ENCODE results near the gene CUX1. TPM values are rescaled to one million over a fixed set of nuclear protein-coding genes. Genes with fewer than 3 reads are reported as not detected.
A peak's percentile ranks its signal among the peaks of the same experiment; 100 is the strongest.

CUX1 gene
- total and polyA plus RNA-seq, 10 of the 15 experiments (the other 5 are each of a cell fraction or from before 2014, with no cell fraction given): 6.1 to 48.6 (median 25.9) TPM

GRCh38 chr7:101814991-101815825 is 2.2 kb upstream of the CUX1 start (continued):
- TF ChIP-seq, protein P1, sequence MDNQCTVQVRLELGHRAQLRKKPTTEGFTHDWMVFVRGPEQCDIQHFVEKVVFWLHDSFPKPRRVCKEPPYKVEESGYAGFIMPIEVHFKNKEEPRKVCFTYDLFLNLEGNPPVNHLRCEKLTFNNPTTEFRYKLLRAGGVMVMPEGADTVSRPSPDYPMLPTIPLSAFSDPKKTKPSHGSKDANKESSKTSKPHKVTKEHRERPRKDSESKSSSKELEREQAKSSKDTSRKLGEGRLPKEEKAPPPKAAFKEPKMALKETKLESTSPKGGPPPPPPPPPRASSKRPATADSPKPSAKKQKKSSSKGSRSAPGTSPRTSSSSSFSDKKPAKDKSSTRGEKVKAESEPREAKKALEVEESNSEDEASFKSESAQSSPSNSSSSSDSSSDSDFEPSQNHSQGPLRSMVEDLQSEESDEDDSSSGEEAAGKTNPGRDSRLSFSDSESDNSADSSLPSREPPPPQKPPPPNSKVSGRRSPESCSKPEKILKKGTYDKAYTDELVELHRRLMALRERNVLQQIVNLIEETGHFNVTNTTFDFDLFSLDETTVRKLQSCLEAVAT (IDR thresholded peaks at IDR 0.05): no peak
- TF ChIP-seq IKZF2 (IDR thresholded peaks at IDR 0.05) (peak in 1 of 2 experiments; percentile 59; a peak in 3 of 4 replicates), STAT1 (conservative IDR thresholded peaks at IDR 0.05) (no peak), NKRF (conservative IDR thresholded peaks at IDR 0.05) (peak; percentile 41), BCL11A (IDR thresholded peaks at IDR 0.05; ENCODE audit: low read depth, low read length) (no peak), MEF2B (IDR thresholded peaks at IDR 0.05; ENCODE audit: partially characterized antibody, poor library complexity, severe bottlenecking) (no peak), WRNIP1 (IDR thresholded peaks at IDR 0.05; ENCODE audit: borderline replicate concordance, low read depth, low read length) (no peak), EGR1 (IDR thresholded peaks at IDR 0.05; ENCODE audit: borderline replicate concordance in 1 of 2, low read depth in 2 of 2, low read length in 2 of 2) (peak in 1 of 2 experiments; percentile 85; a peak in 1 of 3 replicates), HDAC6 (IDR thresholded peaks at IDR 0.05; ENCODE audit: unreplicated experiment) (peak; percentile 50), MYB (IDR thresholded peaks at IDR 0.05; ENCODE audit: borderline replicate concordance, low read depth, low read length) (no peak), BHLHE40 (IDR thresholded peaks at IDR 0.05; ENCODE audit: borderline replicate concordance in 1 of 2, low read depth in 2 of 2, low read length in 1 of 2) (peak in 1 of 2 experiments; percentile 42; a peak in 2 of 4 replicates), TCF7 (IDR thresholded peaks at IDR 0.05; ENCODE audit: borderline replicate concordance) (no peak), MTA3 (IDR thresholded peaks at IDR 0.05; ENCODE audit: borderline replicate concordance, low read length) (no peak)
- TF ChIP-seq, protein P2, sequence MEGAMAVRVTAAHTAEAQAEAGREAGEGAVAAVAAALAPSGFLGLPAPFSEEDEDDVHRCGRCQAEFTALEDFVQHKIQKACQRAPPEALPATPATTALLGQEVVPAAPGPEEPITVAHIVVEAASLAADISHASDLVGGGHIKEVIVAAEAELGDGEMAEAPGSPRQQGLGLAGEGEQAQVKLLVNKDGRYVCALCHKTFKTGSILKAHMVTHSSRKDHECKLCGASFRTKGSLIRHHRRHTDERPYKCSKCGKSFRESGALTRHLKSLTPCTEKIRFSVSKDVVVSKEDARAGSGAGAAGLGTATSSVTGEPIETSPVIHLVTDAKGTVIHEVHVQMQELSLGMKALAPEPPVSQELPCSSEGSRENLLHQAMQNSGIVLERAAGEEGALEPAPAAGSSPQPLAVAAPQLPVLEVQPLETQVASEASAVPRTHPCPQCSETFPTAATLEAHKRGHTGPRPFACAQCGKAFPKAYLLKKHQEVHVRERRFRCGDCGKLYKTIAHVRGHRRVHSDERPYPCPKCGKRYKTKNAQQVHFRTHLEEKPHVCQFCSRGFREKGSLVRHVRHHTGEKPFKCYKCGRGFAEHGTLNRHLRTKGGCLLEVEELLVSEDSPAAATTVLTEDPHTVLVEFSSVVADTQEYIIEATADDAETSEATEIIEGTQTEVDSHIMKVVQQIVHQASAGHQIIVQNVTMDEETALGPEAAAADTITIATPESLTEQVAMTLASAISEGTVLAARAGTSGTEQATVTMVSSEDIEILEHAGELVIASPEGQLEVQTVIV (IDR thresholded peaks at IDR 0.05; ENCODE audit: borderline replicate concordance, partially characterized antibody): no peak
- TF ChIP-seq, protein P3, sequence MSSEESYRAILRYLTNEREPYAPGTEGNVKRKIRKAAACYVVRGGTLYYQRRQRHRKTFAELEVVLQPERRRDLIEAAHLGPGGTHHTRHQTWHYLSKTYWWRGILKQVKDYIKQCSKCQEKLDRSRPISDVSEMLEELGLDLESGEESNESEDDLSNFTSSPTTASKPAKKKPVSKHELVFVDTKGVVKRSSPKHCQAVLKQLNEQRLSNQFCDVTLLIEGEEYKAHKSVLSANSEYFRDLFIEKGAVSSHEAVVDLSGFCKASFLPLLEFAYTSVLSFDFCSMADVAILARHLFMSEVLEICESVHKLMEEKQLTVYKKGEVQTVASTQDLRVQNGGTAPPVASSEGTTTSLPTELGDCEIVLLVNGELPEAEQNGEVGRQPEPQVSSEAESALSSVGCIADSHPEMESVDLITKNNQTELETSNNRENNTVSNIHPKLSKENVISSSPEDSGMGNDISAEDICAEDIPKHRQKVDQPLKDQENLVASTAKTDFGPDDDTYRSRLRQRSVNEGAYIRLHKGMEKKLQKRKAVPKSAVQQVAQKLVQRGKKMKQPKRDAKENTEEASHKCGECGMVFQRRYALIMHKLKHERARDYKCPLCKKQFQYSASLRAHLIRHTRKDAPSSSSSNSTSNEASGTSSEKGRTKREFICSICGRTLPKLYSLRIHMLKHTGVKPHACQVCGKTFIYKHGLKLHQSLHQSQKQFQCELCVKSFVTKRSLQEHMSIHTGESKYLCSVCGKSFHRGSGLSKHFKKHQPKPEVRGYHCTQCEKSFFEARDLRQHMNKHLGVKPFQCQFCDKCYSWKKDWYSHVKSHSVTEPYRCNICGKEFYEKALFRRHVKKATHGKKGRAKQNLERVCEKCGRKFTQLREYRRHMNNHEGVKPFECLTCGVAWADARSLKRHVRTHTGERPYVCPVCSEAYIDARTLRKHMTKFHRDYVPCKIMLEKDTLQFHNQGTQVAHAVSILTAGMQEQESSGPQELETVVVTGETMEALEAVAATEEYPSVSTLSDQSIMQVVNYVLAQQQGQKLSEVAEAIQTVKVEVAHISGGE (CRISPR knock-in tag; IDR thresholded peaks at IDR 0.05): no peak
- TF ChIP-seq, protein P4, sequence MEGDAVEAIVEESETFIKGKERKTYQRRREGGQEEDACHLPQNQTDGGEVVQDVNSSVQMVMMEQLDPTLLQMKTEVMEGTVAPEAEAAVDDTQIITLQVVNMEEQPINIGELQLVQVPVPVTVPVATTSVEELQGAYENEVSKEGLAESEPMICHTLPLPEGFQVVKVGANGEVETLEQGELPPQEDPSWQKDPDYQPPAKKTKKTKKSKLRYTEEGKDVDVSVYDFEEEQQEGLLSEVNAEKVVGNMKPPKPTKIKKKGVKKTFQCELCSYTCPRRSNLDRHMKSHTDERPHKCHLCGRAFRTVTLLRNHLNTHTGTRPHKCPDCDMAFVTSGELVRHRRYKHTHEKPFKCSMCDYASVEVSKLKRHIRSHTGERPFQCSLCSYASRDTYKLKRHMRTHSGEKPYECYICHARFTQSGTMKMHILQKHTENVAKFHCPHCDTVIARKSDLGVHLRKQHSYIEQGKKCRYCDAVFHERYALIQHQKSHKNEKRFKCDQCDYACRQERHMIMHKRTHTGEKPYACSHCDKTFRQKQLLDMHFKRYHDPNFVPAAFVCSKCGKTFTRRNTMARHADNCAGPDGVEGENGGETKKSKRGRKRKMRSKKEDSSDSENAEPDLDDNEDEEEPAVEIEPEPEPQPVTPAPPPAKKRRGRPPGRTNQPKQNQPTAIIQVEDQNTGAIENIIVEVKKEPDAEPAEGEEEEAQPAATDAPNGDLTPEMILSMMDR (IDR thresholded peaks at IDR 0.05 in 2 of 3, conservative IDR thresholded peaks at IDR 0.05 in 1 of 3; ENCODE audit: control insufficient read depth in 2 of 3, extremely low read depth in 1 of 3, insufficient read depth in 1 of 3, low read depth in 3 of 3, low read length in 3 of 3): peak; percentile 40 to 53 (median 52); a peak in 5 of 6 replicates
